Activated naive CD8-positive, alpha-beta T cell treated with anti-CD3 and anti-CD28 coated beads, Interleukin-2, amount 10 ng/mL, durations not matched to agents 7 days and 5 days (primary cell): Measurements from ENCODE around the gene APOBEC3A. TPM values are rescaled to one million over a fixed set of nuclear protein-coding genes. Genes with fewer than 3 reads are reported as not detected.
"Not testable (repeated sequence)": the region's sequence is repeated elsewhere in the genome, so short reads cannot be mapped to it uniquely, and the experiment has no call there.

Source experiments
- ATAC-seq: fragments of 150-1000 bp; cut with Tn5 transposase; one replicate; pipeline ENCODE4 v1.10.0; 2021; ENCODE audit warnings: low read depth, moderate library complexity
- POLR2A ChIA-PET: fragments of 350-600 bp; sonication (Branson Sonifier 250); formaldehyde crosslinking; loops from one replicate; lab custom pipeline; 2021; ENCODE audit warnings: antibody characterized with exemption; lab: Charles Lee
- DNase-seq: peaks from one replicate; pipeline ENCODE4 v3.0.0; 2021
- H3K27ac Mint-ChIP-seq: one replicate; pipeline ENCODE4 v1.8.0; 2022; ENCODE audit warnings: mild to moderate bottlenecking, mixed read lengths
- H3K27me3 Mint-ChIP-seq: one replicate; pipeline ENCODE4 v1.8.0; 2022; ENCODE audit warnings: mild to moderate bottlenecking, moderate library complexity, mixed read lengths
- H3K36me3 Mint-ChIP-seq: one replicate; pipeline ENCODE4 v1.8.0; 2021; ENCODE audit warnings: mild to moderate bottlenecking, mixed read lengths
- H3K4me1 Mint-ChIP-seq: one replicate; pipeline ENCODE4 v1.8.0; 2021; ENCODE audit warnings: mixed read lengths
- H3K4me3 Mint-ChIP-seq: one replicate; pipeline ENCODE4 v1.8.0; 2022; ENCODE audit warnings: mild to moderate bottlenecking, moderate library complexity, mixed read lengths
- H3K9me3 Mint-ChIP-seq: one replicate; pipeline ENCODE4 v1.8.0; 2021; ENCODE audit warnings: mixed read lengths
- total RNA-seq, 2 experiments: library from RNA; stranded (reverse); gene quantifications; one replicate each; pipeline ENCODE4 v1.2.3, GENCODE V29; 2021

The APOBEC3A gene
- total RNA-seq, 2 experiments from 2014 or later: not detected

DNA sequence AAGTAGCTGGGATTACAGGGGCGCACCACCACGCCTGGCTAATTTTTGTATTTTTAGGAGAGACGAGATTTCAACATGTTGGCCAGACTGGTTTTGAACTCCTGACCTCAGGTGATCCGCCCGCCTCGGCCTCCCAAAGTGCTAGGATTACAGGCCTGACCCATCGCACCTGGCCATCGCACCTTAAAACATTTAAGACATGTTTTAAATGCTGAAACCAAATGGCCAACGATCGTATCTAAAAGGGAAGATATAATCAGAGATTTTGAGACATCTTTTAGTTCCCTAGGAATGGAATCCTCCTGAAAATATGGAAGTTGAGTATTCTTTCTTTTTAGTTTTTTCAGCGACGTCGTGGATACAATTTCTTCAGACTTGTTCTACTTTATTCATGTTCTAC is 21.8 kb upstream of the APOBEC3A start:
- no peak overlapping the region for H3K4me3 Mint-ChIP-seq
- ATAC-seq: no peak
- POLR2A ChIA-PET: no interaction called here
- H3K9me3 Mint-ChIP-seq: no peaks in the 10 kb centered on the region
- no peak overlapping the region for H3K27ac Mint-ChIP-seq
- no peak for DNase-seq
- peaks cover 26% of the 10 kb centered on the region for H3K27me3 Mint-ChIP-seq
- H3K4me1 Mint-ChIP-seq: no peaks in the 10 kb centered on the region
- no peaks in the 10 kb centered on the region for H3K36me3 Mint-ChIP-seq

DNA sequence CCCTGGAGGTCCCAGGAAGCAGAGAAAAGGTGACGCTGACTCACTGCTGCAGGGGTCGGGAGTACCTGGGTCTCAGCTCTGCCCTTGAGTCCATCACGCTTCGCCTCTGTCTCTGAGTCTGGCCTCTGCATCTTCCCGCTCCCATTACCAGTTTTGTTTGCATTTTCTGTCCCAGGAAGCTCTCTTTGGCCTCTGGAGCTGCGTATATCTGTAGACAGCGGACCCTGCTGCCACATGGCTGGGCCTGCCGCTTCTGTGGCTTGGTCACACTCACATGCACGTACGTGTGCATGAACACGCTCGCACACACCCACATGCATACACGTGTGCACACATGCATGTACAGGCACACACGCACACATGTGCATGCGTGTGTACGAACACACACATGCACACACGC is 20.8 kb upstream of the APOBEC3A start:
- Mint-ChIP-seq H3K36me3 (no peaks in the 10 kb centered on the region), H3K4me3 (no peak overlapping the region), H3K27me3 (peaks cover 26% of the 10 kb centered on the region), H3K9me3 (no peaks in the 10 kb centered on the region), H3K27ac (no peak overlapping the region), H3K4me1 (peaks cover 6% of the 10 kb centered on the region)
- no peak for DNase-seq
- no peak for ATAC-seq
- POLR2A ChIA-PET: no interaction called here

DNA sequence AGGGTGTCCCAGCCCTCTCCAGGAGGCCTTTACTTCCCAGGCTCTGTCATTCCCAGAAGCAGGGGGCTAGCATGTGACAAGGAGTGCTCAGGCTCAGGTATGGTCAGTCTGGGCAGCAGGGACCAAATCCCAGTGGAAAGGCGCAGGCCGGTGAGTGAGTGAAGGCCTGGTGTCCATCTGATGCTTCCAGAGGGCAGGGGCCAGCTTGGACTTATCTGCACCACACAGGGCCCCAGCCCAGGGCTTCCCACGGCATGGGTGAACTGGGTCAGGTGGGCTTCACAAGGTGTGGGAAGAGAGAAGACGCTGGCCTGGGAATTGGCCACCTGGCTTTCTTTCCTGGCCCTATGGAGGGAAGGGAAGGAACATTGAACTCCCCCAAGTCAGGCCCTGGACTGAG is 20.4 kb upstream of the APOBEC3A start:
- no peak for ATAC-seq
- Mint-ChIP-seq H3K4me1 (peaks cover 11% of the 10 kb centered on the region), H3K9me3 (no peaks in the 10 kb centered on the region), H3K27ac (no peak overlapping the region), H3K27me3 (peaks cover 26% of the 10 kb centered on the region), H3K4me3 (no peak overlapping the region), H3K36me3 (no peaks in the 10 kb centered on the region)
- no peak for DNase-seq
- POLR2A ChIA-PET: no interaction called here

DNA sequence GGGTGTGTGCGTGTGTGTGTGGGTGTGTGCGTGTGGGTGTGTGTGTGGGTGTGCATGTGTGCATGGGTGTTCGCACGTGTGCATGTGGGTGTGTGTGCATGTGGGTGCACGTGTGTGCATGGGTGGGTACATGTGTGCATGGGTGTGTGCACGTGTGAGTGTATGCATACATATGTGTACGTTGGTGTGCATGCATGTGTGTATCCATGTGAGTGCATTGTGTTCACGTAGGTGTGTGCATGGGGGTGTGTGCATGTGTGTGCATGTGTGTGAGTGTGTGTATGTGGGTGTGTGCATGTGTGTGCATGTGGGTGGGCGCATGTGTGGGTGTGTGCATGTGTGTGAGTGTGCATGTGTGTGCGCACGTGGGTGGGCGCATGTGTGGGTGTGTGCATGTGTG is 19.9 kb upstream of the APOBEC3A start:
- Mint-ChIP-seq H3K9me3 (no peaks in the 10 kb centered on the region), H3K4me3 (no peak overlapping the region), H3K27ac (peak overlapping the region; percentile 31), H3K4me1 (peaks cover 12% of the 10 kb centered on the region), H3K27me3 (peaks cover 26% of the 10 kb centered on the region), H3K36me3 (no peaks in the 10 kb centered on the region)
- DNase-seq: no peak
- POLR2A ChIA-PET: no interaction called here
- no peak for ATAC-seq

DNA sequence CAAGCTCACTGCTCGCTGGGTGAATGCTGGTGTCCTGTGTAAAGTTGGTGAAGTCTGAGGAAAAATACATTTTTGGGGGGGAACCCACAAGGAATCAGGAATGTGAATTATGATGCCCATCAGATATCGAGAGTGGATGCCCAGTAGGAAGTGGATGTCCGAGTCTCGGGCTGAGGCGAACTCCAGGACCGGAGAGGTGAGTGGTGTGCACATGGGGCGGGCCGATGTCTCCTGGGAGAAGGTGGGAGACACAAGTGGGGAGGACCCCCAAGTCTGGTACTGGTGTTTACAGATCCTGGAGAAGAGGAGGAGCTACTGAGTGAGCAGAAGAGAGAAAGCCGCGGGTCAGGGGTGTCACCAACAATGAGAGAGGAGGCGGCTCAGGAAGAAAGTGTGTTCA is 19.2 kb upstream of the APOBEC3A start:
- H3K27ac Mint-ChIP-seq: peak overlapping the region; percentile 31
- H3K36me3 Mint-ChIP-seq: no peaks in the 10 kb centered on the region
- peaks cover 17% of the 10 kb centered on the region for H3K4me1 Mint-ChIP-seq
- DNase-seq: no peak
- H3K9me3 Mint-ChIP-seq: no peaks in the 10 kb centered on the region
- ATAC-seq: no peak
- peaks cover 24% of the 10 kb centered on the region for H3K27me3 Mint-ChIP-seq
- H3K4me3 Mint-ChIP-seq: no peak overlapping the region
- POLR2A ChIA-PET: no interaction called here

GRCh38 chr22:38938925-38939324 is 18.5 kb upstream of the APOBEC3A start:
- DNase-seq: no peak
- POLR2A ChIA-PET: no interaction called here
- peaks cover 22% of the 10 kb centered on the region for H3K4me1 Mint-ChIP-seq
- H3K4me3 Mint-ChIP-seq: no peak overlapping the region
- H3K9me3 Mint-ChIP-seq: no peaks in the 10 kb centered on the region
- no peak overlapping the region for H3K27ac Mint-ChIP-seq
- no peaks in the 10 kb centered on the region for H3K36me3 Mint-ChIP-seq
- no peak for ATAC-seq
- H3K27me3 Mint-ChIP-seq: peaks cover 24% of the 10 kb centered on the region

GRCh38 chr22:38940811-38941384 is 16.5 kb upstream of the APOBEC3A start:
- H3K27ac Mint-ChIP-seq: peak overlapping the region; percentile 79
- DNase-seq (no peak), ATAC-seq (no peak)
- H3K4me3 Mint-ChIP-seq: peak overlapping the region; percentile 82
- H3K36me3 Mint-ChIP-seq: no peaks in the 10 kb centered on the region
- H3K4me1 Mint-ChIP-seq: peaks cover 27% of the 10 kb centered on the region
- H3K27me3 Mint-ChIP-seq: peaks cover 29% of the 10 kb centered on the region
- POLR2A ChIA-PET: interaction anchor here (0.6 to 2.6 kb wide), 4 partner anchors 13 to 263 kb away, joined by 3 to 7 read pairs (median 4); partner anchors contain the start of gene CBX6
- no peaks in the 10 kb centered on the region for H3K9me3 Mint-ChIP-seq

DNA sequence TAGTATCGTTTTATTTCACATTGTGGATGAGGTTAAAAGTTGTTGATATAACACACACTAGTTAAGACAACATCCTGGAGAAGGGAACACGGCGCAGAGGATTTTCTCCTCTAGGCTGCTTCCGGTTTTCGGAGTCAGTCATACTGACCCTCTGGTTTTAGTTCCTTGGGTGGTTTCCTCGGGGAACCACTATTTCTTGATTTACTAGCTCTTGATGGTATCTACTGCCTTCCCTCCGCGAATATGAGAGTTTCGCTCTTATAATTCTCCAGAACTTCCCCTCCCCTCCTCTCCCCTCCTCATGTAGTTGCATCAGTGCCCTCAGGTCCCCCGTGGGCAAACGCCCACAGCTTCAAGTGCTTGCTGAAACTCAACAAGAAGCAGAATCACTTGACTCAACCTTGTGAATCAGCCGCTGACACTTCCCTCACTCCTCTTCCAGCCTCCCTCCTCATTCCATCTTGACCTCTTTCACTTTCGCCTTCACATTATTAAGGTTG is 15.9 kb upstream of the APOBEC3A start:
- H3K27ac Mint-ChIP-seq: peak overlapping the region; percentile 79
- peaks cover 27% of the 10 kb centered on the region for H3K4me1 Mint-ChIP-seq
- H3K27me3 Mint-ChIP-seq: peaks cover 35% of the 10 kb centered on the region
- POLR2A ChIA-PET: interaction anchor here (0.8 to 2.6 kb wide), 3 partner anchors 12 to 69 kb away, joined by 3 to 7 read pairs (median 3); partner anchors contain the start of gene CBX6
- H3K36me3 Mint-ChIP-seq: no peaks in the 10 kb centered on the region
- no peaks in the 10 kb centered on the region for H3K9me3 Mint-ChIP-seq
- DNase-seq (no peak), ATAC-seq (peak; percentile 45)
- H3K4me3 Mint-ChIP-seq: peak overlapping the region; percentile 82

DNA sequence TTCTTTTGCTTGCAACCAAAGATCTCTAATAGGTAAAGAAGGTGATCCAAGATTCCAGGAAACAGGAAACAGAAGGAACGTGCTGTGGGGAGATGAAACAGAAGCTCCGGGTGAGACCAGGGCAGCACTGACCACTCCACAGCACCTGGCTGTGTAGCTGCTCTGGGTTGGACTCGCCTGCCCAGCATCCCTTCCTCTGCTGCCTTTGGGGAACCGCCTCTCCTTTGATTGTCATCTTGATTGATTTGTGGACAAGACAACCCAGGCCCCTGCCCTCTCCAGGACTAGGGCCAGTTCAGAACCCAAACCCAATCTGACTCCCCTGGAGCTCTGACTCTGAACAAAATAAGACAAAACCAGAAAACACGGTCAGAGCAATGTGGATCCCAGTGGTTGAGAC is 14.7 kb upstream of the APOBEC3A start:
- H3K4me3 Mint-ChIP-seq: peak overlapping the region; percentile 17
- H3K4me1 Mint-ChIP-seq: peaks cover 27% of the 10 kb centered on the region

DNA sequence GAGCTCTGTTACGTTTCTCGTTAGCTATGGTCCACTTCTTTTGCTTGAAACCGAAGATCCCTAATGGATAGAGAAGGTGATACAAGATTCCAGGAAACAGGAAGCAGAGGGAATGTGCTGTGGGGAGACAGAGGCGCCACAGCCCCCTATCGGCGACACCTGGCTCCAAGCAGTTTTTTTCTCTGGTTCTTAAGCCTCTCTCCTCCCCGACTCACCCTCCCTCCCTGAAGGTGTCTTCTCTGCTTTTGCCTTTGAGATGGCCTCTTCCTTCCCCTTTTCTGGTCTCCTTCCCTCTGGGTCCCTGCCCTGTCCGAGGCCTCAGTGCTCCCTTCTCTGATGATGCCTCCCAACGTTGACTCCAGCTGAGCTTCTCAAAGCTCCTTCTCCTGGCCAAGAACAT is 14.2 kb upstream of the APOBEC3A start:
- DNase-seq: no peak
- Mint-ChIP-seq H3K36me3 (no peaks in the 10 kb centered on the region), H3K27ac (no peak overlapping the region), H3K9me3 (no peaks in the 10 kb centered on the region), H3K4me1 (peaks cover 27% of the 10 kb centered on the region), H3K4me3 (peak overlapping the region; percentile 60), H3K27me3 (peaks cover 34% of the 10 kb centered on the region)
- POLR2A ChIA-PET: interaction anchor here (2.6 kb wide), 1 partner anchor 71 kb away, joined by 7 read pairs; the partner anchor contains the start of gene CBX6
- no peak for ATAC-seq

More for the DNA sequence above, 14.7 kb upstream of the APOBEC3A start:
- ATAC-seq (no peak), DNase-seq (no peak)
- no peaks in the 10 kb centered on the region for H3K9me3 Mint-ChIP-seq
- no peaks in the 10 kb centered on the region for H3K36me3 Mint-ChIP-seq
- POLR2A ChIA-PET: interaction anchor here (2.6 kb wide), 1 partner anchor 71 kb away, joined by 7 read pairs; the partner anchor contains the start of gene CBX6
- no peak overlapping the region for H3K27ac Mint-ChIP-seq
- H3K27me3 Mint-ChIP-seq: peaks cover 37% of the 10 kb centered on the region

DNA sequence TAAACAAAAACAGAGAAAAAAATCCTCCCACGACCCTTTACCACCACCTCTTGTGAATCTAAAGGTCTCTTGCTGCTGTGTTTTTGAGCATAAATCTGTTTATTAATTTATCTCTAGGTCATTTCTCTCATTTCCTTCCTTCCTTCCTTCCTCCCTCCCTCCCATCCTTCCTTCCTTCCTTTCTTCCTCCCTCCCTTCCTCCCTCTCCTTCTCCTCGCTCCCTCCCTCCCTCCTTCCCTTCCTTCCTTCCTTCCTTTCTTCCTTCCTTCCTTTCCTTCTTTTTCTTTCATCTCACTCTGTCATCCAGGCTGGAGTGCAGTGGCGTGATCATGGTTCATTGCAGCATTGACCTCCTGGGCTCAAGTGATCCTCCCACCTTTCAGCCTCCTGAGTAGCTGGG is 13.5 kb upstream of the APOBEC3A start:
- no peak for ATAC-seq
- Mint-ChIP-seq H3K27me3 (peaks cover 32% of the 10 kb centered on the region), H3K36me3 (no peaks in the 10 kb centered on the region), H3K27ac (no peak overlapping the region), H3K4me1 (peaks cover 27% of the 10 kb centered on the region), H3K4me3 (no peak overlapping the region), H3K9me3 (no peaks in the 10 kb centered on the region)
- POLR2A ChIA-PET: no interaction called here
- no peak for DNase-seq

- Mint-ChIP-seq H3K4me3 (no peak overlapping the region), H3K9me3 (no peaks in the 10 kb centered on the region), H3K27ac (no peak overlapping the region), H3K4me1 (peaks cover 27% of the 10 kb centered on the region), H3K36me3 (no peaks in the 10 kb centered on the region), H3K27me3 (peaks cover 32% of the 10 kb centered on the region)
- POLR2A ChIA-PET: no interaction called here
- no peak for ATAC-seq
- DNase-seq: no peak
These were observed 12.8 kb upstream of the APOBEC3A start for GRCh38 chr22:38944653-38945052.

- Mint-ChIP-seq H3K4me3 (peak overlapping the region; percentile 36), H3K27me3 (peaks cover 27% of the 10 kb centered on the region), H3K4me1 (peaks cover 27% of the 10 kb centered on the region)
- H3K36me3 Mint-ChIP-seq, H3K9me3 Mint-ChIP-seq, ATAC-seq, DNase-seq, POLR2A ChIA-PET, H3K27ac Mint-ChIP-seq: not testable (repeated sequence)
These were observed 11.6 kb upstream of the APOBEC3A start for GRCh38 chr22:38945706-38946338.

- Mint-ChIP-seq H3K4me1 (peaks cover 18% of the 10 kb centered on the region), H3K27me3 (peaks cover 27% of the 10 kb centered on the region), H3K4me3 (no peak overlapping the region), H3K27ac (no peak overlapping the region), H3K36me3 (no peaks in the 10 kb centered on the region), H3K9me3 (no peaks in the 10 kb centered on the region)
- no peak for DNase-seq
- ATAC-seq: no peak
- POLR2A ChIA-PET: no interaction called here
These were observed 10.6 kb upstream of the APOBEC3A start for GRCh38 chr22:38946771-38947170.
